CD4-positive, alpha-beta T cell (primary cell): ENCODE data around the gene HDAC5. TPM values are rescaled to one million over a fixed set of nuclear protein-coding genes. Genes with fewer than 3 reads are reported as not detected.
A peak's percentile ranks its signal among the peaks of the same experiment; 100 is the strongest.

Experiments used
- ATAC-seq: fragments of 200-7000 bp; cut with Tn5 transposase; one replicate; pipeline ENCODE4 v1.10.0; 2022; ENCODE audit warnings: mild to moderate bottlenecking; ENCODE audit not compliant: poor library complexity
- CTCF ChIA-PET: fragments of 350-600 bp; sonication (Branson Sonifier 250); formaldehyde crosslinking; loops from one replicate; lab custom pipeline; 2021; ENCODE audit warnings: antibody characterized with exemption, inconsistent platforms; lab: Charles Lee
- POLR2A ChIA-PET: fragments of 350-600 bp; sonication (Branson Sonifier 250); formaldehyde crosslinking; loops from one replicate; lab custom pipeline; 2021; ENCODE audit warnings: antibody characterized with exemption, inconsistent platforms; lab: Charles Lee
- DNase-seq, 14 experiments: peaks; one replicate each; pipeline ENCODE4 v3.0.0-alpha.2; 2013 to 2020; ENCODE audit warnings: mixed read lengths in 2 of 14
- H3K27ac ChIP-seq, 2 donors: one replicate each; pipeline versions ENCODE4 v1.5.1 to v1.7.0; 2013; ENCODE audit warnings: low read length in 2 of 2, low read depth in 1 of 2, mild to moderate bottlenecking in 1 of 2
- H3K27me3 ChIP-seq, 2 experiments: 1 replicate in 1 of 2; 2 replicates in 1 of 2; pipeline versions ENCODE4 v1.6.1 to v1.7.0; 2013; ENCODE audit warnings: low read length in 2 of 2, control low read depth in 1 of 2, mild to moderate bottlenecking in 1 of 2, moderate library complexity in 1 of 2; ENCODE audit not compliant: insufficient read depth in 2 of 2, control insufficient read depth in 1 of 2
- H3K36me3 ChIP-seq: one replicate; pipeline ENCODE4 v1.6.1; 2013; ENCODE audit warnings: low read length, control low read depth; ENCODE audit not compliant: insufficient read depth
- H3K4me1 ChIP-seq: one replicate; pipeline ENCODE4 v1.6.1; 2013; ENCODE audit warnings: low read length, control low read depth; ENCODE audit not compliant: insufficient read depth
- H3K4me3 ChIP-seq: one replicate; pipeline ENCODE4 v1.5.1; 2013; ENCODE audit warnings: mild to moderate bottlenecking, low read length, moderate library complexity
- H3K9me3 ChIP-seq, 2 experiments: 1 replicate in 1 of 2; 2 replicates in 1 of 2; pipeline versions ENCODE4 v1.6.1 to v1.7.0; 2013; ENCODE audit warnings: low read length in 2 of 2, mild to moderate bottlenecking in 2 of 2, control low read depth in 1 of 2, moderate library complexity in 1 of 2; ENCODE audit not compliant: control insufficient read depth in 1 of 2, insufficient read depth in 1 of 2
- H3K27ac Mint-ChIP-seq: one replicate; pipeline ENCODE4 v1.8.0; 2020; ENCODE audit warnings: mixed read lengths
- H3K27me3 Mint-ChIP-seq: one replicate; pipeline ENCODE4 v1.8.0; 2021; ENCODE audit warnings: mixed read lengths
- H3K36me3 Mint-ChIP-seq: one replicate; pipeline ENCODE4 v1.8.0; 2021; ENCODE audit warnings: low read depth, mixed read lengths
- H3K4me1 Mint-ChIP-seq: one replicate; pipeline ENCODE4 v1.8.0; 2021; ENCODE audit warnings: low read depth, mixed read lengths
- H3K4me3 Mint-ChIP-seq: one replicate; pipeline ENCODE4 v1.8.0; 2020; ENCODE audit warnings: mild to moderate bottlenecking, mixed read lengths
- H3K9me3 Mint-ChIP-seq: one replicate; pipeline ENCODE4 v1.8.0; 2020; ENCODE audit warnings: mixed read lengths
- intact Hi-C, 2 experiments: fragments of 100-400 bp; cut with DNase I in 1 of 2; cut with micrococcal nuclease in 1 of 2; formaldehyde crosslinking; loops; one replicate each; pipeline versions ENCODE4 v1.15.1 to v1.9.0; 2023 to 2025; cut with DNase I, micrococcal nuclease
- total RNA-seq, 174 experiments: library from RNA in 2 of 174; stranded (reverse) in 2 of 174; gene quantifications; one replicate each; pipeline ENCODE4 v1.2.3 and lab custom pipeline; 2021 to 2026
- TF ChIP-seq, protein P1 (sequence below): fragments of 200-600 bp; IDR thresholded peaks from one replicate; pipeline ENCODE4 v1.8.0; 2022; ENCODE audit warnings: antibody characterized with exemption, mild to moderate bottlenecking

The HDAC5 gene
- total RNA-seq, 2 experiments from 2014 or later = 92.0 to 92.5 TPM

DNA sequence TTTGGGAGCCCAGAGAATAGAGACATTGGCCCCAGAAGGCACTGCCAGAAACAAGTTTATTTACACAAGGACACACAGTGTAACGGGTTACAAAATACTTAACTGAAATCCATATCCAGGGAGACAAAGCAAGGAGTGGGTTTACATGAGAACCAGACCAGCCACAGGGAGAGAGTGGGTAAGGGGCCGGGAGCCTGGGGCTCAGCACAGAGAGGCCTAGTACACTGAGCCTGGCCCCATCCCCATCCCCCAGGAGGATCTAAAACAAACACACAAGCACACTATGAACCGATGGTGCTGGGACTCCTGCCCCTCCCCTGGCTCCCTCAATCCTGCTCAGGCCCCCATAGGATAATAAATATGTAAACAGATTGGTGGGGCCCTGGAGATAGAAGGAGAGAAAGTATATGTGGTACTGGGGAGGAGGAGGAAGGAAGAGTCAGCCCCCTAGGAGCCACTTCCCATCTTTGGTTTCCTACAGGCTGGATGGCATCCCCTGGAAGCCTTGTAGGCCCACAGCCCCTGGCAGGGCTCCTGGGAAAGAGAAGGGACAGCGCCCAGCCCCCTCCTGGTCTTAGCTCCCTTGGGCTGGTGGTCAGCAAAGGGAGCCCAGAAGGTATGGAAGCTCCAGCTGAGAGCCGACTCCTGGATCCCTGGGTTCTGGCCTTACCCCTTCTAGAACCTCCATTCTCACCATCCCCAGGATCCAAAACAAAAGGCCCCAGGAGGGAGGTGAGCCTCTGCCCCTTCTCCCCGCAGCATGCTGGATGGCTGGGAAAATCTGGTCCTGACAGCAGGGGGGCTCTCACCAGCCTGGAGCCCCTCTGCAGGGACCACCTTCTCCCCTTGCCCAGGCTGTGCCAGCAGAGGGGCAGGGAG is 46.5 kb downstream of the HDAC5 start:
- TF ChIP-seq, protein P1, sequence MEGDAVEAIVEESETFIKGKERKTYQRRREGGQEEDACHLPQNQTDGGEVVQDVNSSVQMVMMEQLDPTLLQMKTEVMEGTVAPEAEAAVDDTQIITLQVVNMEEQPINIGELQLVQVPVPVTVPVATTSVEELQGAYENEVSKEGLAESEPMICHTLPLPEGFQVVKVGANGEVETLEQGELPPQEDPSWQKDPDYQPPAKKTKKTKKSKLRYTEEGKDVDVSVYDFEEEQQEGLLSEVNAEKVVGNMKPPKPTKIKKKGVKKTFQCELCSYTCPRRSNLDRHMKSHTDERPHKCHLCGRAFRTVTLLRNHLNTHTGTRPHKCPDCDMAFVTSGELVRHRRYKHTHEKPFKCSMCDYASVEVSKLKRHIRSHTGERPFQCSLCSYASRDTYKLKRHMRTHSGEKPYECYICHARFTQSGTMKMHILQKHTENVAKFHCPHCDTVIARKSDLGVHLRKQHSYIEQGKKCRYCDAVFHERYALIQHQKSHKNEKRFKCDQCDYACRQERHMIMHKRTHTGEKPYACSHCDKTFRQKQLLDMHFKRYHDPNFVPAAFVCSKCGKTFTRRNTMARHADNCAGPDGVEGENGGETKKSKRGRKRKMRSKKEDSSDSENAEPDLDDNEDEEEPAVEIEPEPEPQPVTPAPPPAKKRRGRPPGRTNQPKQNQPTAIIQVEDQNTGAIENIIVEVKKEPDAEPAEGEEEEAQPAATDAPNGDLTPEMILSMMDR = no peak
- H3K36me3 Mint-ChIP-seq = peaks cover 56% of the 10 kb centered on the region
- H3K27ac ChIP-seq = no peak overlapping the region
- POLR2A ChIA-PET = no interaction called here
- intact Hi-C loops = no loop called here
- H3K4me1 ChIP-seq = peaks cover under 1% of the 10 kb centered on the region
- H3K27ac Mint-ChIP-seq = no peak overlapping the region
- no peaks in the 10 kb centered on the region for H3K9me3 Mint-ChIP-seq
- CTCF ChIA-PET = no interaction called here
- no peak overlapping the region for H3K4me3 ChIP-seq
- peaks cover 46% of the 10 kb centered on the region for H3K36me3 ChIP-seq
- no peaks in the 10 kb centered on the region for H3K27me3 Mint-ChIP-seq
- DNase-seq (peak in 1 of 14 experiments; percentile 4), ATAC-seq (no peak)
- no peaks in the 10 kb centered on the region for H3K27me3 ChIP-seq
- H3K4me3 Mint-ChIP-seq = no peak overlapping the region
- H3K9me3 ChIP-seq = no peaks in the 10 kb centered on the region
- peaks cover 7% of the 10 kb centered on the region for H3K4me1 Mint-ChIP-seq

DNA sequence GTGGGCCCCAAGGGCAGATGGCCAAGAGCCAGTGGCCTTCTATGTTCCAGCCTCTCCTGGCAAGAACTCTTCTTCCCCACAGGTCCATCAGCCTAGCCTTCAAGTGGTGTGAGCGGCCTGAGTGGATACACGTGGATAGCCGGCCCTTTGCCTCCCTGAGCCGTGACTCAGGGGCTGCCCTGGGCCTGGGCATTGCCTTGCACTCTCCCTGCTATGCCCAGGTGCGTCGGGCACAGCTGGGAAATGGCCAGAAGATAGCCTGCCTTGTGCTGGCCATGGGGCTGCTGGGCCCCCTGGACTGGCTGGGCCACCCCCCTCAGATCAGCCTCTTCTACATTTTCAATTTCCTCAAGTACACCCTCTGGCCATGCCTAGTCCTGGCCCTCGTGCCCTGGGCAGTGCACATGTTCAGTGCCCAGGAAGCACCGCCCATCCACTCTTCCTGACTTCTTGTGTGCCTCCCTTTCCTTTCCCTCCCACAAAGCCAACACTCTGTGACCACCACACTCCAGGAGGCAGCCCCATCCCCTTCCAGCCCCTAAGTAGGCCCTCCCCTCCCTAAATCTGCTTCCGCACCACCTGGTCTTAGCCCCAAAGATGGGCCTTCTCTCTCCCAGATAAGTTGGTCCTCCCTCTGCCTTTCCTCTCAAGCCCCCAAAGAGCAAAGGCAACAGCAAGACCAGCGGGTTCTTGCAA is 47.7 kb downstream of the HDAC5 start:
- H3K9me3 Mint-ChIP-seq = no peaks in the 10 kb centered on the region
- CTCF ChIA-PET = no interaction called here
- intact Hi-C loops = no loop called here
- H3K27me3 Mint-ChIP-seq = no peaks in the 10 kb centered on the region
- TF ChIP-seq, protein P1 = no peak
- Histone ChIP-seq H3K4me1 (peaks cover 13% of the 10 kb centered on the region), H3K36me3 (peaks cover 43% of the 10 kb centered on the region), H3K27me3 (no peaks in the 10 kb centered on the region), H3K4me3 (no peak overlapping the region), H3K27ac (no peak overlapping the region), H3K9me3 (no peaks in the 10 kb centered on the region)
- peaks cover 56% of the 10 kb centered on the region for H3K36me3 Mint-ChIP-seq
- DNase-seq (no peak), ATAC-seq (no peak)
- POLR2A ChIA-PET = no interaction called here
- H3K4me1 Mint-ChIP-seq = peaks cover 19% of the 10 kb centered on the region
- H3K4me3 Mint-ChIP-seq = no peak overlapping the region
- H3K27ac Mint-ChIP-seq = peak overlapping the region; percentile 63

DNA sequence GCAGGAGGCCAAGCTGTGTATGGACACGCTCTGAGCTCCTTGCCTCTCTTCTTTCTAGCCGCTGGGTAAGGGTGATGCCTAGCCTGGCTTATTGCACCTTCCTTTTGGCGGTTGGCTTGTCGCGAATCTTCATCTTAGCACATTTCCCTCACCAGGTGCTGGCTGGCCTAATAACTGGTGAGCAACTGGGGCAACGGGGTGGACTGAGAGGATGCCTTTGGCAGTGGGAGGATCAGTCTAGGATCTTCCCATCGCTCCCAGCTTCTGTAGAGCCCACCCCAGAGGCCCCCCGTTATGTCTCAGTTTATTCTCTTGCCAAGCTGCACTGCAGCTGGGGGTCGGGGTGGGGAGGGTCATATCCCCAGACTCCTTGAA is 48.5 kb downstream of the HDAC5 start:
- Mint-ChIP-seq H3K4me1 (peaks cover 27% of the 10 kb centered on the region), H3K36me3 (peaks cover 48% of the 10 kb centered on the region), H3K9me3 (no peaks in the 10 kb centered on the region), H3K27me3 (no peaks in the 10 kb centered on the region), H3K4me3 (no peak overlapping the region), H3K27ac (peak overlapping the region; percentile 63)
- intact Hi-C loops = no loop called here
- TF ChIP-seq, protein P1 = no peak
- H3K4me1 ChIP-seq = peaks cover 19% of the 10 kb centered on the region
- no peak overlapping the region for H3K4me3 ChIP-seq
- no peaks in the 10 kb centered on the region for H3K27me3 ChIP-seq
- peaks cover 38% of the 10 kb centered on the region for H3K36me3 ChIP-seq
- no peaks in the 10 kb centered on the region for H3K9me3 ChIP-seq
- no peak for ATAC-seq
- DNase-seq = no peak
- ChIA-PET CTCF (no interaction called here), POLR2A (no interaction called here)
- H3K27ac ChIP-seq = no peak overlapping the region
